GM21515 (cell line): ENCODE measurements around the gene SPON1.
"Not testable (repeated sequence)": the region's sequence is repeated elsewhere in the genome, so short reads cannot be mapped to it uniquely, and the experiment has no call there.

Source experiments
- ATAC-seq: cut with Tn5 transposase; IDR thresholded peaks from one replicate; pipeline ENCODE4 v1.9.1; 2021; ENCODE audit not compliant: unreplicated experiment

The SPON1 gene

DNA sequence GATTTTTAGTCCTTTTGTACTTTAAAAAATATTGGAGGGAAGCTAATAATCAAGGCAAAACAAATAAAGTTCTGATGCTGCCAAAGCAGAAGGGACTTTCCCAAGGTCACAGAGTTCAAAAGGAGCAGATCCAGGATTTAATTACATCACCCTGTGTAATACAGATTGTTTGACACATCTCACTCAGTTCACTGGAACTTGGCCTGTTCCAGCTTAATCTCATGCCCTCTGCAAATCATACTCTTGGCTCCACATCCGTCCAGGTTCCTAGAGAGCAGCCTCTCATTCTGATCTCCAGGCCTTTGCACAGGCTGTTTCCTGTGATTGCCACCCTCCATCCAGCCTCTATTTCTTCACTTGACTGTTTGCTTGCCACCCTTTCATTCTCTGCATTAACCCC is 151.7 kb downstream of the SPON1 start:
- no peak for ATAC-seq

GRCh38 chr11:14114786-14115185 is 152.3 kb downstream of the SPON1 start:
- ATAC-seq, result no peak

DNA sequence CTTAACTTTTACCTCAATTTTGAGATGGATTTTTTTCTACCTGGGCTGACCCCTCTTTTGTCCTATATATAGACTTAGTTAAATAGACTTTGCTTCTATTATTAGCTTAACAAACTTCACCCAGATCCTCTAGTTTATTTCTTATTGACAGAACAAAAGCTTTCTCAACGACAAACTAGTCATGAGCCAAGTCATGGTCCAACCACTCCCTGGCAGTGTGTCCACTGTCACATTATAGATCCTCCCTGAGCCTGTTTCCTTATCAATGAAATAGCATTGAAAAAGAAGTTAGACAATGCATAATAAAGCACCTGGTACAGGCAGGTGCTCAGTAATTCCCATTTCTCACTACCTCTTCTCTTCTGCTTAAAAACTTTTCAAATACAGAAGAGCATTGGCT is 155.1 kb downstream of the SPON1 start:
- no peak for ATAC-seq

GRCh38 chr11:14118072-14118471 is 155.5 kb downstream of the SPON1 start:
- ATAC-seq, result no peak

- ATAC-seq, result no peak
Measured at GRCh38 chr11:14119357-14119756, 156.8 kb downstream of the SPON1 start.

DNA sequence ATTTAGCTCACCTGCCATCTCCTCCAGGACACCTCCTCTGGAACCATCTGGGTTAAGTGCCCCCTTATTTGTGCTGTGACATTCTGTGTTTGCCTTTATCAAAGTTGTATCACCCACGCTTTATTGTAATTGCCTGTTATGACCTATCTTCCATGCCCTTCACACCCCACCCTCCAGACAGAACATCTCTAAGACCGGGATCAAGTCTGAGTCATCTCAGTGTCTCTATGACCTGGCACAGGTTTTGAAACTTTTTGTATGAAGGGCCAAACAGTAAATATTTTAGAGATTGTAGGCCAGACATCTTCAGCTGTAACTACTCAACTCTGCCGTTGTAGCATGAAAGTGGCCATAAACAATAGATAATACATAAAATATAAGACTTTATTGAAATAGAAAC is 161.8 kb downstream of the SPON1 start:
- no peak for ATAC-seq

GRCh38 chr11:14124886-14125285 is 162.4 kb downstream of the SPON1 start:
- no peak for ATAC-seq

GRCh38 chr11:14125529-14125928 is 163.0 kb downstream of the SPON1 start:
- ATAC-seq, result no peak

DNA sequence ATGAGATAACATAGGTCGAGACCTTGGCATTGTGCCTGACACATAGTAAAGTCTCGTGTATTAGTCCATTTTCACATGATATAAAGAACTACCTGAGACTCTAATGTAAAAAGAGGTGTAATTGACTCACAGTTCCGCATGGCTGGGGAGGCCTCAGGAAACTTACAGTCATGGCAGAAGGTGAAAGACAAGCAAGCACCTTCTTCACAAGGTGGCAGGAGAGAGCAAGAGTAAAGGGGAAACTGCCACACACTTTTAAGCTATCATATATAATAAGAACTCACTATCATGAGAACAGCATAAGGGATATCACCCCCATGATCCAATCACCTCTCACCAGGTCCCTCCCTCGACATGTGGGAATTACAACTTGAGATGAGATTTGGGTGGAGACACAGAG is 165.2 kb downstream of the SPON1 start:
- ATAC-seq, result no peak

- no peak for ATAC-seq
Measured at GRCh38 chr11:14132312-14132711, 169.8 kb downstream of the SPON1 start.

- ATAC-seq, result no peak
Measured at GRCh38 chr11:14133381-14133780, 170.9 kb downstream of the SPON1 start.

- no peak for ATAC-seq
Measured at GRCh38 chr11:14136561-14136960, 174.0 kb downstream of the SPON1 start.

DNA sequence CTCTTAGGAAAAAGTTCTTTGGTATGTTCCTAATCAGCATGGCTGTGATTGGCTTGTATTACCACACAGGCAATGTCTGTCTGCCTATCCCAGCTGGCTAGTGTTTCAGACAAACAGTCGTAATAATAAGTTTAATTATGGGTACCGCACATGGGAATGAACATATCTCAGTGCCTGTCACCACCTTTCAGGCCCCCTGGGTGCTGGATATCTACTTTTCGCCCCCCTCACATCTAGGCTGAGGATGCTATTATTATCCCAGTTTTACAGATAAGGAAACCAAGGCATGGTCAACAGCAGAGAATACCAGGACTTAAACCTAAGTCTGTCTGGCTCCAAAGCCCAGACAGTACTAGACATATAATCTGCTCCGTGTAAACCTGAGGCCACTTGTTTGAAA is 174.8 kb downstream of the SPON1 start:
- no peak for ATAC-seq

DNA sequence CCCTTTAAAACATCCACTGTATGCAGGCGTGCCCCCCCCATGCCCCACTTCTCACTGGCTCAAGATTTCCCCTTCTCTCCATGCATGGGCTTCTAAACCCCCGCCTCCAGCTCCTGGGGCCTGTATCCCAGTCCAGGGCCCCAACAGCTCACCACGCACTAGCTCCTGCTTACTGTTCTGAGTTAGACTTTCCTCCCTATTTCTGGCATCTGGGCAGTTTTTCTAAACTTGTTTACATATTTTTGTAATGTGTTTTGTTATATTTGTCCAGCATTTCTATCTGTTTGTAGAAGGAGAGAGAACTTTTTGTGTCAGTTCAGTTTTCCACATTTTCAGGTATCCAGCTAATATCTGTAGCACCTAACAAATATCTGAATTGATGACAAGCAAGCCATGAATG is 178.5 kb downstream of the SPON1 start:
- ATAC-seq, result no peak

- no peak for ATAC-seq
Measured at GRCh38 chr11:14141676-14142075, 179.2 kb downstream of the SPON1 start.

DNA sequence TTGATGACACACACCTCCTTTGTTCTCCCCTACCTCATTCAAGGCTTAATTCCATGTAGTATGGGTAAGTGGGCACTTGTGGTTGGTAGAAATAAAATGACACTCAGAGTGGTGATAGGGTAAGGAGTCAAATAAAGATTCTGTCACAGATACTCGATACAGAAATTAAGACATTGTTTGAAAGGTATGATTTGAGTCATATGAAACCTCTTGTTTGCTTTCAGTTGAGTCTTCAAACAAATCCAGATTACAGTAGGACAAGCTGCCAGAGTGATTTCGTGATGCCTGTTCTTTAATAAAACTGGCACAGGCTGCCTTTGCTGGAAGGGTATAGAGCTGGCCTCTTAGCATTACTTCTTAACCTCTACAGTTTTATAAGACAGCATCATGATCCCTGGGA is 182.4 kb downstream of the SPON1 start:
- no peak for ATAC-seq

DNA sequence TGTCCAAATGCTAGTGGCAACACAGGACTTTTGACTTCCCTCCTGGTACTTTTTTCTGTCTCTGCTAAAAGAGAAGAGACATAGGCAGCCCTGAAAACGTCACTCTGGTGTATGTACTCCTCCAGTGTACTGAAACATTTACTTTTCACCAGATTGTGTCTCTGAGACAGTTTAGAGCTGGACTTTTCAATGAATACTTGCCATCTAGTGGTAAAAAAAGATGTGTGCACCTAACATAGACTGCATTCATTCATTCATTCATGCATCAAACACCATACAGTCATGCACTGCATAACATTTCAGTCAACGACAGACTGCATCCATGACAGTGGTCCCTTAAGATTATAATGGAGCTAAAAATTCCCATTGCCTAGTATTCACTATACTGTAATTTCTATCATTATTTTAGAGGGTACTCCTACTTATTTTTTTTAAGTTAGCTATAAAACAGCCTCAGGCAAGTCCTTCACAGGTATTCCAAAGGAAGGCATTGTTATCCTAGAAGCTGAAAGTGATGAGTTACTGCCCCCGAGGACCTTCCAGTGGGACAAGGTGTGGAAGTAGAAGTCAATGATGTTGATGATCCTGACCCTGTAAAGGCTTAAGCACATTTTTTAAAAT is 186.2 kb downstream of the SPON1 start:
- no peak for ATAC-seq

DNA sequence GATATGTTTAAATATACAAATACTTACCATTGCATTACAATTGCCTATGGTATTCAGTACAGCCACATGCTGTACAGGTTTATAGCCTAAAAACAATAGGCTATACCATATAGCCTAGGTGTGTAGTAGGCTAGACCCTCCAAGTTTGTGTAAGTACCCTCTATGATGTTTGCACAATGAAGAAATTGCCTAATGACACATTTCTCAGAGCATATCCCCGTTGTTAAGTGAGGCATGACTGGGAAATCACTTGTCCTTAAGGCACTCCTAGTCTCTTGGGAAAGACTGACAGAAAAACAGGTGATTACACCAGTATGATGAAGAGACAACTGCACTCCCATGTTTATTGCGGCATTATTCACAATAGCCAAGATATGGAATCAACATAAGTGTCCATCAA is 187.2 kb downstream of the SPON1 start:
- ATAC-seq, result no peak

DNA sequence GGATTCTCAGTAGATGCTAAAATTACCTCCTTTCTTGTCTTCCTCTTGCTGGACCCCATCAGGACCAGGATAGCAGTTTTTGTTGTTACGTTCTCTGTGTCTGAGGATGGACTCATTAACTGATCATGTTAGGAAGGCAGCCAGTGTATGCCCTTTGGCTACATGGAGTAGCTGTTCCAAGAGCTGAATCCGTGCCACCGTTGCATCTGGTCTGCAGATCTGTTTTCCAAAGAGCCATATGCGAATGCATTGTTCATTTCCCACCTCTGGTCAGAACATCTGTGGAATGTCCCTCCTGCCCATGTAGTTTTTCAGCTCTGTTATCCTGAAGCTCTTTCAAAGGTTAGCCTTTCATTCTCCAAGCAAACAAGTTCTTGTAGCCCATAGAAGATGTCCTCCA is 188.4 kb downstream of the SPON1 start:
- no peak for ATAC-seq

DNA sequence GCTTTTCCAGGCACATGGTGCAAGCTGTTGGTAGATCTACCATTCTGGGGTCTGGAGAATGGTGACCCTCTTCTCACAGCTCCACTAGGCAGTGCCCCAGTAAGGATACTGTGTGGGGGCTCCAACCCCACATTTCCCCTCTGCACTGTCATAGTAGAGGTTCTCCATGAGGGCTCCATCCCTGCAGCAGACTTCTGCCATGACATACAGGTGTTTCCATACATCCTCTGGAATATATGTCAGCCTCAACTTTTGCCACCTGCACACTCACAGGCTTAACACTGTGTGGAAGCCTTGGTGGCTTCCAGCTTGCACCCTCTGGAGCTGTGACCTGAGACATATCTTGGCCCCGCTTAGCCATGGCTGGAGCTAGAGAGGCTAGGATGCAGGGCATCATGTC is 191.6 kb downstream of the SPON1 start:
- ATAC-seq, result not testable (repeated sequence)

GRCh38 chr11:14158393-14158792 is 195.9 kb downstream of the SPON1 start:
- ATAC-seq, result no peak

- ATAC-seq, result no peak
Measured at GRCh38 chr11:14163576-14163975, 201.1 kb downstream of the SPON1 start.

- not testable (repeated sequence) for ATAC-seq
Measured at GRCh38 chr11:14173679-14174078, 211.2 kb downstream of the SPON1 start.
